Activated CD4-positive, alpha-beta T cell treated with anti-CD3 and anti-CD28 coated beads, Interleukin-2, Interleukin-4, amounts not matched to agents 100 ng/mL and 50 ng/mL, durations not matched to agents 16 hours and 8 hours (primary cell): Measurements from ENCODE around the gene ITSN2.
"Not testable (repeated sequence)": the region's sequence is repeated elsewhere in the genome, so short reads cannot be mapped to it uniquely, and the experiment has no call there.

Source experiments
- DNase-seq: peaks from one replicate; pipeline ENCODE4 v3.0.0-alpha.2; 2020; ENCODE audit warnings: low spot score

Gene ITSN2

DNA sequence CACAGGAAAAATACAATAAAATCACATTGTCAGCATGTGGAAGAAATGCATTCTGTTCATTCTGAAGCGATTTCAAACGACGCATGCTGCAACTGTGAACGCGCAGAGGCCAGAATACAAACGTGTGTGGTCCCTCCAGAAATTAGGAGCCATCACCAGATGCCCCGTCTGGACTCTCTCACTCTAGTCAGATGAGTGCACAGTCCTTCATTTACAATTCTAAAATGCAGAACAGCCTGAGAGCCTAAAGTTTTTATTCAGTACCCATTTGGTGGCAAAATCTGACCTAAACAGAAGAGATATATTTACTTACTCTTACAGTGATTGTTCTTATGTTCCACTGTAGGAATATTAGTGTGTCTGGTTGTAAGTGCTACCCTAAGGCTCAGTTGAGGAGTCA is 148.9 kb downstream of the ITSN2 start:
- DNase-seq, result no peak

DNA sequence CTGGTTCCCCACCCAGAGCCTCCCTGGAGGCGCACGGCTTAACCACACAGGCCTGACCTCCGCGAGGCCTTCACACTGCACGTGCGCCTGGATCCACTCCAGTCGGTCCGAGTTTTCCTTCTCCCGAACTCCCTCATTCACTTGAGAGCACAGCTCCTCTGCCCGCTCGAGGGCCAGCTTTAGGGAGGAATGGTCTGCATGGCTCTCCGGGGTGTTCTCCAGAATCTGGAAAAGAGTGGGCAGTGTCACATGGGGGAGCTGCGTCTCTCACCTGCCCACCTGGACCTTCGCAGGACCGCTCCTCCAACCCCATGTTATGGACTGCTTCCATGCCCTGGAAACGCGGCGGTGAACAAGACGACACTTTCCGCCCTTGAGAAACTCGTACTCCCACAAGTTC is 149.6 kb downstream of the ITSN2 start:
- DNase-seq, result no peak

DNA sequence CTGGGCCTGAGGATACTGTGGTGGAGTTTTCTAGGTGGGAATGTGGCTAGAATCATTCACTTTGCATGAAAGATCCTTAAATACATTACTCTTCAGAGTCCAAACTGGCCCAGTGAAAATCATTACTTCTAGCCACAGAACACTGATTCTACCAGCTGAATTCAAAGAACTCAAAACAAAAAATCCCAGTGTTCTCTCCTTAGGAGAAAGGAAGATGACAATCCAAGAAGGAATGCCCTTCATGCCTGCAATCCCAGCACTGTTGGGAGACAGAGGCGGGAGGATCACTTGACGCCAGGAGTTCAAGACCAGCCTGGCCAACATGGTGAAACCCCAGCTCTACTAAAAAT is 150.3 kb downstream of the ITSN2 start:
- DNase-seq, result no peak

DNA sequence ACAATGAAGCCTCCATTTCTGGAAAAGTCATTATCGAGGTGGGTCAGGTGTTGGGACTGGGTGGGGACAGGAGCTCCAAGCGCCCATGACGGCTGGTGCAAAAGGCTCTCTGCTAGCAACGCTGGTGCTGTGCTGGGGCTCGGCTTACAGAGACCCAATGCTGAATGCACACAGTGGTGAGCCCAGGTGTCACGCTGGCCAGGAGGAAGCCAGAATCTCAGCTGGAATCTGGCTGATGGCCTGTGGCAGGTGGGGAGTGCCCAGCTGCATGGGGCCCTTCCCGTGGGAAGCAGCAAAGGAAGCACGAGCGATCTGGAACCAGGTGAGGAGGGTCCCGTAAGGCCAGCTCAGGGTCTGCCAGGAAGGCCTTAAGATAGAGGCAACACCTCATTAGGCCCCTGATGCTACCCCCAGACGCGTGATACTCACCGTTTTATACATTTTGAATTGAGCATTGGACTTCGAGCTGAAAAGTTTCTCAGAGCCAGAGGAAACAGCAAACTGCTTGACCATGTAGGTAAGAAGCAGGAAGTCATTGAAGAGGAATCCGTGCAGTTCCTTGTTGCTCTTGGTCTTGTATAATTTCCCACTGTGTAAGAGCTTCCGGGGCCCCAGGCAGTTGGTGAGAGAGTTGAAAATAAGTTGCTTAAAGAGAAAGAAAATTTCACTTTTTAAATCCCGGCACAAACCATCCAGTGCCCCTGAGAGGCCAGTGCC is 150.8 kb downstream of the ITSN2 start:
- no peak for DNase-seq

DNA sequence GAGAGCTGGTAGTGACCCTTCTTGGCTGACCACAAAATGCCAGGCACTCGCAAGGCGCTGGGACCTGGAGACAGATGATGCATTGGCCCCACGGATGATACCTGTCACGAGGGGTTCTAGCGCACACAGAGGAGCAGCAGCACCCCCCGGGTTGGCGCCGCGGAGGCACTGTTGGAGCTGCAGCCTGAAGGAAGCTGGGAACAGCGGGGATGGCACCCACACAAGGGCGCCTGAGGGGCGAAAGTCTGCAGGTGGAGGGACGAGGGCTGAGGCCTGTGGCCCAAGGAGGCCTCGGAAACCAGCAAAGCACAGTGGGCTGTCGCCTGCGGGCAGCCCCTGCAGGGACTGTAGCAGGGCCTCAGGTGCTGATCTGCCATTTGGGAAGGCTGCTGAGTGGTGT is 151.8 kb downstream of the ITSN2 start:
- DNase-seq, result no peak

DNA sequence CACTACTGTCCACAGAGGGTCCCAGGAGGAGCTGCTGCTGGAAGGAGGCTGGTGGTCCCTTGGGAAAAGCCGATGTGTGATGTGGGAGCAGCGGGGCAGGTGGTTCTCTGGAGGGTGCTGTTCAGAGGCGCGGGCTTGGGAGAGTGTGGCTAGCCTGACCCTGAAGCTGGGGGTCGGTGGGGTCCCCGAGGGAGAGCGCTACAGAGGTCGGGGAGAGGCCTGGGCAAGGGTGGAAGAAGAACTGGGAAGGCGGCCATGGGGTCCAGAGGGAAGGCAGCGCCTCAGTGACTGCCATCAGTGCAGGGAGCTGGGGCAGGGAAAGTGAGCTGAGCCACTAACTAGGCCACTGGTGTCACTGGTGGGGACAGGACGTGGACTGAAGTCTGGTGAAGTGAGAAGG is 153.0 kb downstream of the ITSN2 start:
- no peak for DNase-seq

DNA sequence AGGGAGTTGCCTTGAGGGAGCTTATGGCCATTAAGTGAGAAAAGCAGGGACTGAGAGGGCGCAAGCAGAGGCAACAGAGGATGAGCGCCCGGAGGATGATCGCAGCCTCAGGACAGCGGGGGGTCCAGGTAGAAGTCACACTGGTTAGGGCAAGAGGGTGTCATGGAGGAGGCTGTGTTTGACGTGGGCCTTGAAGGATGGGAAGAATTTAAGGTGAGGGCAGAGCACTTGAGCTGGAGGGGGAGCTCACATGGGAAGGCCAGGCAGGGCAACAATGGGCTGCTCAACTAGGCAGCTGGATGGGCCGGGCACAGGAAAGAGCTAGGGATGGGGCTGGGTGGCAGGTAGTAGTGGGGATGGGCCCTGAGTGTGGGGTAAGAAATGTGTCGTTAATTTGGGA is 153.6 kb downstream of the ITSN2 start:
- DNase-seq, result no peak

DNA sequence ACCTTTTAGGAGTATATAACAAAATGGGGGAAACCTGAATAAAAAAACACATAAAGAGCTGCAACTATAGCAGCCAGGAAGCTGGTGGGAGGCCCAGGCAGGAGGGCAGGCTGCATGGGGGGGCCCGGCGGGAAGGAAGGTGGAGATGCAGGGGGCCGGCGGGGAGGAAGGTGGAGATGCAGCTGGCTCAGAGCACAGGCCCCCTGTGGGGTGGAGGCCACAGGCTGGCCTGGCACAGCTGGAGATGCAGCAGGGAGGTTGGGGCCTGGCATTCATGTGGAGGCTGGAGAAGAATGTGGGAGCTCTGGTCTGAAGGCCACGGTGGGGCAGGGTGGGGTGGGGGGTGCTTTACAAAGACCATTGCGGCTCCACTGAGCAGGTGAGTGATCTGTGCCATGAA is 154.1 kb downstream of the ITSN2 start:
- no peak for DNase-seq

DNA sequence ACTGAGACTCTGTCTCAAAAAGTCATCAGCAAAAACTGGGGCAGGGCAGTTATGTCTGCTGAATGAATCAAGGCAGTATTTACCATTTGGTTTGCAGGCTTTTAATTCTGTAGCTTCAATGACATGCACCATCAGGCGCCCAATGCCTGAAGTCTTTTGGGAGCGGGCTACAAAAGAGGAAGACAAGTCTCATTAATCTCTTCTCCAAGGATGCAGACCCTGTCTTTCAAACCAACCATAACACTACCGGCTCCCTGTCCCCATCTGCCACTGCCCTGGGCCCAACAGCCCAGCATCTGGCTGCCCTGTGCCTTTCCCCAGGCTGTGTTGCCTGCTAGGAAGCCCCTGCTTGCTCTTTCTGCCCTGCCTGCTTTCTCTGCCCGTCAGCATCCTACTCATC is 155.2 kb downstream of the ITSN2 start:
- no peak for DNase-seq

DNA sequence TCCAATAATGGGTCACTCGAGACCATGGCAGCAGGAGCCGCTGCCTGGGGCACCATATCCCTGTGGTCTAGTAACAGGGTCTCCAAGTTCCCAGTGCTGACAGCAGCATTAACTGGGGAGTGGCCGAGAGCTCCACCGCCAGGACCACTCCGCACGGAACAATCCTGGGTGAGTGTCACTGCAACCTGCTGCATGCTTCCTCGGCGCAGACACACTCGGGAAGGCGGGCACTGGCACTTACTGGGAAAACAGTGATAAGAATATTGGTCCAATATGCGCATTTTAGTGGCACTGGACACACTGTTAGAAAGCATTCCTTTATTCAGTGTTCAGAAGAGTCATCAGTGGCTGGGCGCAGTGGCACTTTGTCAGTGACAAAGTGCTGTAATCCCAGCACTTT is 155.8 kb downstream of the ITSN2 start:
- no peak for DNase-seq

DNA sequence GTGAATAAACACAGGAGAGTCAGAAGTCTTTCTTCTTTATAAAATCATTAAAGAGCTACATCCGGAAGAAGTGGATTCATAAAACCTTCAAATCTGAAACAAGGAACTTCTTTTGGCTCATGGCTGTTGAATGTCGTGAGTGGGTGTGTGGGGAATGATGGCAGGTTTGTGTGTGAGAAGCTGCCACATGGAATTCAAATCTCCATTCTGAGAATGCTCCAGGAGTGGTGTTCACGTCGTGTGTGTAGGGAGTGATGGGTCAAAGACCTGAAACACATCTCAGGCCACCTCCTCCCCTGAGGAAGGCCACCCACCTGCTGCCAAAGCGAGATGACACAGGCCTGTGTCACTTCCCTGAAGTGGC is 156.6 kb downstream of the ITSN2 start:
- no peak for DNase-seq

DNA sequence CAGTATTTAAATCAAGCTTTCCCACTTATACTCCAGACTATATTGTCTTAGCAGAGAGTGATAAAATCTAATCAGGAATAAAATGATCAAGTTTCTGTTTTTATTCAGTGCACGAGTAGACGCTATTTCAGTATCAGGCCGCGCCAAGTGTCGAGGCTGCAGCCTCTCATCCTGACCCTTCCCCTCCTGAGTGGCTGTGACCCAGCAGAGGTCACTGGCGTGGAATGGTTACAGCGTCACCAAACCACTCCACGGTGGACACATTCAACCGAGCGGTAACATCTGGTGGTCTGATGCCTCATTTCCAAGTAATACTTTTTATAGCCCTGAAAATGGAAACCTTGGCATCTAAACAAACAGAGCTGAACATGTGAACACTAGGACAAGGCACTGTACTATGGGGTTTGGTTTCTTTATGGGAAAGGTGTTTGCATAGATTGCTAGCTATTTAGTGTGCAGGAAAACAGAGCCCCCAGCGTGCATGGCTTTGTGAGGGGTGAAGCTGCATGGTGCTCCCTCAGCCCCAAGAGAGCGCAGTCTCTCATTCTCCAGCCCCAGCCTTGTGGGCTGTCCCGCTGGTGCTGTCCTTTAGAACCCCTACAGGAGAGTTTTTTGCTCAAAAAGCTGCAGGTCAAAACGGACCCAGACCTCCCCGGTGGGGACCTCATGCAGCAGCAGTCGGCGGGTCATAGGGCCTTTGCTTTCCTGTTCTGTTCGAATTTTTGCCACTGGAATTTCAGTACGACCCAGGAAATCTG is 157.1 kb downstream of the ITSN2 start:
- no peak for DNase-seq

DNA sequence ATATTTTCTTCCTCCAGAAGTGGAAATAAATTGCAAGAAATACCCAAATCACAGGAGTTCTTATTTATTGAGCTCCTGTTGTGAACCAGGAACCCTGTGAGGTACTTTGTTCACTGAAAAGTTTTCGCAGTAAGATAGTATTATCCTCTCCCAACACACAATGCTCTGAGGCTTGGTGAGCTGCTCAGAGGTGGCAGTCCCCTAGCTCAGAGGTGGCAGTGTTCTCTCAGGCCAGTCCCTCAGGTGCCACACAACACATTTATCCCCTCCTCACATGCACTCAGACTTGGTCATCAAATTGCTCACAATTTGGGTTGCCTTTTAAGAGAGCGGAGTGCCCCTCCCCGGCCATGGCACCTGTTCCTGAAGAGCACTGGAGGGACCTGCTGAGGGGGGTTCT is 159.5 kb downstream of the ITSN2 start:
- no peak for DNase-seq

DNA sequence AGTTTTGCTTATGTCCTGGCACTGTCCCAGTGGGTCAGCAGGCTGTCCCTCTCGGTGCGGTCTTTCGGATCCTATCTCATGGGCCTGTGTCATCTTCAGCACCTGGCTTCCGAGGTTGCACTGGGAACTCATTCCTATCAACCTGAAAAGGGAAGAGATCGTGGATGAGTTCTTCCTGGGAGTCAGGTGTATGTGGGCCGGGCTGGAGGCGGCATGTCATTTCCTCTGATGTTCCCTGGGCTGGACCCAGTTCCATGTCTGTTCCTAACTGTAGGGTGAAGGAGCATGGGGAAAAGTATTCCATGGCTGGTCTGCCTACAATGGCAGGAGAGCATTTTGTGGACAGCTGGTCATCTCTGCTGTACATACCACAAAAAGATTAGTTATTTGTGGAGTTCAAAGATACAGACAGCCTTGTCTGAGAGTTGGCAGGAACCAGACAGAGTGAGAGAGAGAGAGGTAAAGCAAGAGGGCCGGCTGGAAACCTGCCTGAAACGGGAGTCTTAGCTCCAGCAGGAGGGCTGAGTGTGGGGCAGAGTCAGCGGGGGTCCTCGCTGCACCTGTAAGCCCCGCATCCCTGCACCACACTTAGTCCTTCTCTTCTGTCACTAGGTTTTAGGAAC is 160.3 kb downstream of the ITSN2 start:
- DNase-seq, result no peak

DNA sequence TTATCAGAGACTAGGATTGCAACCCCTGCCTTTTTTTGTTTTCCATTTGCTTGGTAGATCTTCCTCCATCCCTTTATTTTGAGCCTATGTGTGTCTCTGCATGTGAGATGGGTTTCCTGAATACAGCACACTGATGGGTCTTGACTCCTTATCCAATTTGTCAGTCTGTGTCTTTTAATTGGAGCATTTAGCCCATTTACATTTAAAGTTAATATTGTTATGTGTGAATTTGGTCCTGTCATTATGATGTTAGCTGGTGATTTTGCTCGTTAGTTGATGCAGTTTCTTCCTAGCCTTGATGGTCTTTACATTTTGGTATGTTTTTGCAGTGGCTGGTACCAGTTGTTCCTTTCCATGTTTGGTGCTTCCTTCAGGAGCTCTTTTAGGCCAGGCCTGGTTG is 163.1 kb downstream of the ITSN2 start:
- DNase-seq, result not testable (repeated sequence)

DNA sequence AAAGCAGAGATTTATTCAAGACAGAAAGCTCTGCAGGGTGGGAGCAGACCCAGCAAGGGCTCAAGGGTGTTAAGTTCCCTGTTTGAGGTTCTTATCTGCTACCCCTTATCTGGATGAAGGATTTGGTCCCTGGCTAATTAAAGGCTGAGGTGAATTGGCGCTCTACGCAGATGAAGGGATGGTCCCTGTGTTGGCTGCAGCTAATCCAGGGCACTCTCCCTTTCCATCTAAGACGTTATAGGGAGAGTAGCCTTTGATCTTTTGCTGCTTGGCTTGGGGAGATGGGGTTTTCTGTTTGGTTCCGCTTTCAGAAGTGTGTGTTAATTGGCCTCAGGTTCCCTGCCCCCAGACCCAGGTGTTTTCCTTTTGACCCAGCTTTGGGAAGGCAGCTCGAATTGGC is 168.5 kb downstream of the ITSN2 start:
- DNase-seq, result no peak

DNA sequence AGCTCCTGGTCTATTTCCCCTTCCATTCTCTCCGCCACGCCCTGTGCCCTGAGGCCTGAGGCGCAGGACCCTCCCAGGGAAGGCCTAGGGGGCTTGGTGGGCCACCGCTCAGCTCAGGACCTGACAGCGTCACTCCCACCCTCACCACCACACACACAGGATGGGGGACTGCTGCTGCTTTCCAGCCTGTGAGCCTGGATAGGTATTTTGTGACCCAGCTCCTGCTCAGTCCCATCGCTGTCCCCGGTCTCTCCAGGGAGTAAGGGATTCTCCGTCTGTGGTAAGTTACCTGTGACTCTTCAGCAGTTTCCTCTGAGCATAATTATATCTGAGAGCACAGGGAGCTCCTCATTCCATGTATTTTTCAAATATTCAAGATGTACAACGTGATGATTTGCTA is 169.2 kb downstream of the ITSN2 start:
- DNase-seq, result no peak

DNA sequence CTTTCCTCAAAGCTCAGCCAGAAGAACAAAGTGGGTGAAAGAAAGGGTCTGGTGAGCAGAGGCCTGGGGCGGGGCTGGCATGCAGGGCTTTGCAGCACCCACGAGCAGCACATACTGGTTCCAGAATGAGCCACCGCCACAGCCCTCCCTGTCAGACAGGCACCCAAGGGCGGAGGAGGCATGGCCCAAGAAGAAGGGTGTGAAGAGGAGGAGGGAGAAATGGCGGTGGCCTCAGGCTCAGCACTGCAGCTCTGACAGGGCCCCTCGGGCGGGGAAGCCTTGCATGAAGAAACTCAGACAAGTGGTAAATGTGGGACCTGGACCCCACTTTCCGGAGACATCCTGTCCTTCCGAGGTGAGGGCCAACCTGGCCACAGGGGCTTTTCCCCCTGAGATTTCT is 169.8 kb downstream of the ITSN2 start:
- DNase-seq, result no peak

DNA sequence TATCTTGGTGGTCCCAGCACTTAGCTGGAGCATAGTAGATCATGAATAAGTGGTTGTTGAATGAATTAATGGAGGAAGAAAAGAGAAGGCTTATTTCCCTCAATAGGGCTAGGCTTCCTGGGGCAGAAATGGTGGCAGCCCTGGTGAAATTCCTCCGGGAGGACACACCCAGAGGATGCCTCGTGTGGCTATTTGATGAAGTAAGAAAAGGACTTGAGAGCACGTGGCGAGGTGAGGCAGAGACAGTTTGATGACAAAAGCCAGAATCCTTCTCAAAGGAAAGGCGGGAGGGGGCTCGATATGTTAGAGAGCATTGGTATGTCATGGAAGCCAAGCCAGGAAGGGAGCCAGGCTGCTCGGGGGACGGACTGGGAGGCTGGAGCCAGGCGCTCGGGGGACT is 170.8 kb downstream of the ITSN2 start:
- no peak for DNase-seq

DNA sequence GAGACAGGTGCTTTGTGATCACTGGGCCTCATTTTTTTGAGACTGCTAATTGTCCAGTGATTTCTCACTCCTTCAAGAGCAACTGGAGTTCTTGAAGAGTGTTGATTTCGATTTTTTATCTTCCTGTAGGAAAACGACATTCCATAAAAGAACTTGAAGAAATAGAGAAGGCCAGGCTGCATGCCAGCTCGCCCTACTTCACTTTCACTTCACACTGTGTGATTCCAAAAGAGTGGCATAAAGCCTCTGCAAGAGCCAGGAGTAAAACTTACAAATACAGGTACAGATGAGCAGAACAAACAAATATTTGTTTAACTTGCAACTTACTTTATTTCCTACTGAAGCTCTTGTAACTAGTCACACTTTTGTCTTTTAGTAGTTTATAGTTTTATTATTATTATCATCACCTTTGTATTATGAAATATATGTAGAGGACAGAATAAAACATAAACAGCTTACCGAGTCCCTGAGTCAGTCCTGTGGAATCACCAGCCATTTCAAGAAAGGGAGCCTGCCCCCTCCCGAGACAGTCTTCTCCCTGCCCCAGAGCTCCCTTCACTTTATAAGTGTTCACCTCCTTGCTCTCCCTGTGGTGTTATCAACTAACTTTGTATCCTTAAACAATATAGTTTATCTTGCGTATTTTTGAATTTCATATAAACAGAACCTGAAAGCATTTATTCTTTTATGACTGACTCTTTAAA is 176.8 kb downstream of the ITSN2 start:
- no peak for DNase-seq

DNA sequence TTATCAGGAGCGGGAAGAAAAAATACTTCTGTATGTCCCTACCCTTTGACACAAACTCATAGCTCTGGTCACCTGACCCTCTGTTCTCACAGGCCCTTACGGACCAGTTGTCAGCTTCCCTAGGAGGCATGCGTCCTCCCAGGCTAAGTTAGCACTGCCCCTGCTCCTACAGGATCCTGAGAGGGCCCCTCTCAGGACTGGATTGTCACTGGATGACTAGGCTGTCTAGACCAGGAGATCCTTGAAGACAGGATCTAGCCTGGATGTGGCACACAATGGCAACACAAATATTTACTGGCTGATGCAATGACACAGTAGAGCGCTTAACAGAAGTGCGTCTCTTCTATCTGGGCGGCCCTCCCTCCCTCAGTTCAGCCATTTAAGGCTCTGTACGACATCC is 177.8 kb downstream of the ITSN2 start:
- DNase-seq, result no peak

DNA sequence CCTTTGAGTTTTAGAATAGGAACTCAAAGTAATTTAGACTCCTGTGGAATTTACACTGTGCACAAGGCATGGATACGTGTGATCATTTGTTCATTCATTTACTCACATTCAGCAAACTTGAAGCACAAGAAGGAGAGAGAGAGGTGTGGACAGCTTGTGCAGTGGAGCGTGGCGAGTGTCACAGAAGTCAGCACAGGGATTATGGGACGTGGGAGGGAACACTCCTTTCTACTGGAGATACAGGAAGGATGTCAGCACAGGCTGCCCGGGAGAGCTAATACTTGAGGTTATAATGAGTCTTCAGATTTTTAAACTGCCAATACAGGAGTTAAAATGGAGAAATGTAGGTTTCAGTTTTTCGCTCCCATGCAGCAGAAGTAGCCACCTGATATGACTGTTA is 178.5 kb downstream of the ITSN2 start:
- DNase-seq, result no peak

DNA sequence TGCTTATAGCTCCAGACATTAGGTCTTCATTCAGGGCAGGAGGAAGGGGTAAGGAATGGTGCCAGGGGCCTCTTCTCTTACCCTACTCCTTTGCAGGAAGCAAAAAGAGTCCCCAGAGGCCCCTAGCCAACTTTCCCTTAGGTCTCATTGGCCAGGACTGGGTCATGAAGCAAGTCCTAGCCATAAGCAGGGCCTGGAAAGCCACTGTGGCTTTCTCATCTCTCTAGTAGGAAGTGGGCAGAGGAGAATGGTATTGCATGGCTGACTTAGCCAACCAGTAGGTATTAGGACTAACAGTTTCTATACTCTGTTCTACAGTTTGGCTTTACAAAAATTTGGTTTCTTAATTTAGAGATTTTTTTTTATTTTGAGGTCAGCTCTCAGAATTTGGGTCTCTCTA is 180.7 kb downstream of the ITSN2 start:
- no peak for DNase-seq
